Measurements from ENCODE around the gene PFDN4. TPM values are rescaled to one million over a fixed set of nuclear protein-coding genes. Genes with fewer than 3 reads are reported as not detected.

The PFDN4 gene
- total RNA-seq, 2 donors from 2014 or later = 16.5 to 48.8 TPM

- intact Hi-C loops (cut with DNase I) = loop anchor here (5.0 kb wide), 1 partner anchor 439 kb away; no protein-coding TSS in a partner anchor
- Histone ChIP-seq H3K4me3 (peak overlapping the region; percentile 92 to 97), H3K4me1 (peaks cover 14% of the 10 kb centered on the region), H3K36me3 (replicated peaks in 1 of 2; ENCODE audit: insufficient read depth in 1 of 2, low read depth in 2 of 2) (no peaks in the 10 kb centered on the region), H3K27me3 (no peaks in the 10 kb centered on the region), H3K9me3 (no peaks in the 10 kb centered on the region), H3K27ac (peak overlapping the region in 3 of 4 donors; percentile 95 to 98 (median 97))
- ATAC-seq = no peak
- TF ChIP-seq POLR2A (IDR thresholded peaks at IDR 0.05) = no peak
- TF ChIP-seq, protein P1, sequence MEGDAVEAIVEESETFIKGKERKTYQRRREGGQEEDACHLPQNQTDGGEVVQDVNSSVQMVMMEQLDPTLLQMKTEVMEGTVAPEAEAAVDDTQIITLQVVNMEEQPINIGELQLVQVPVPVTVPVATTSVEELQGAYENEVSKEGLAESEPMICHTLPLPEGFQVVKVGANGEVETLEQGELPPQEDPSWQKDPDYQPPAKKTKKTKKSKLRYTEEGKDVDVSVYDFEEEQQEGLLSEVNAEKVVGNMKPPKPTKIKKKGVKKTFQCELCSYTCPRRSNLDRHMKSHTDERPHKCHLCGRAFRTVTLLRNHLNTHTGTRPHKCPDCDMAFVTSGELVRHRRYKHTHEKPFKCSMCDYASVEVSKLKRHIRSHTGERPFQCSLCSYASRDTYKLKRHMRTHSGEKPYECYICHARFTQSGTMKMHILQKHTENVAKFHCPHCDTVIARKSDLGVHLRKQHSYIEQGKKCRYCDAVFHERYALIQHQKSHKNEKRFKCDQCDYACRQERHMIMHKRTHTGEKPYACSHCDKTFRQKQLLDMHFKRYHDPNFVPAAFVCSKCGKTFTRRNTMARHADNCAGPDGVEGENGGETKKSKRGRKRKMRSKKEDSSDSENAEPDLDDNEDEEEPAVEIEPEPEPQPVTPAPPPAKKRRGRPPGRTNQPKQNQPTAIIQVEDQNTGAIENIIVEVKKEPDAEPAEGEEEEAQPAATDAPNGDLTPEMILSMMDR (IDR thresholded peaks at IDR 0.05) = no peak
- no peak for DNase-seq
- WGBS, 2 donors = 2% methylated on average over 9 to 14 of the region's 15 CpGs
These were observed 775 bp downstream of the PFDN4 start for GRCh38 chr20:54208548-54209176.

GRCh38 chr20:54209216-54209813 lies 1.4 kb downstream of the PFDN4 start:
- H3K36me3 ChIP-seq (replicated peaks in 1 of 2; ENCODE audit: insufficient read depth in 1 of 2, low read depth in 2 of 2) = no peaks in the 10 kb centered on the region
- peaks cover 14% of the 10 kb centered on the region for H3K4me1 ChIP-seq
- no peak overlapping the region for H3K4me3 ChIP-seq
- H3K27me3 ChIP-seq = no peaks in the 10 kb centered on the region
- intact Hi-C loops (cut with DNase I) = loop anchor here (5.0 kb wide), 1 partner anchor 438 kb away; no protein-coding TSS in a partner anchor
- no peak overlapping the region for H3K27ac ChIP-seq
- ATAC-seq (no peak), DNase-seq (no peak)
- TF ChIP-seq, protein P1 (IDR thresholded peaks at IDR 0.05) = no peak
- TF ChIP-seq POLR2A (IDR thresholded peaks at IDR 0.05) = no peak
- H3K9me3 ChIP-seq = no peaks in the 10 kb centered on the region
- 67 to 74% methylated on average over 5 of the region's 5 CpGs for WGBS, 2 donors

- no peak overlapping the region for H3K27ac ChIP-seq
- no peaks in the 10 kb centered on the region for H3K36me3 ChIP-seq (replicated peaks in 1 of 2; ENCODE audit: insufficient read depth in 1 of 2, low read depth in 2 of 2)
These were observed 4.3 kb downstream of the PFDN4 start for GRCh38 chr20:54212226-54212625.

GRCh38 chr20:54212871-54213270 lies 5.0 kb downstream of the PFDN4 start:
- no peak for DNase-seq
- no peaks in the 10 kb centered on the region for H3K36me3 ChIP-seq (replicated peaks in 1 of 2; ENCODE audit: insufficient read depth in 1 of 2, low read depth in 2 of 2)
- TF ChIP-seq POLR2A (IDR thresholded peaks at IDR 0.05) = no peak
- TF ChIP-seq, protein P1 (IDR thresholded peaks at IDR 0.05) = no peak
- H3K9me3 ChIP-seq = no peaks in the 10 kb centered on the region
- WGBS, 2 donors = 86 to 92% methylated on average over 3 of the region's 3 CpGs
- no peak for ATAC-seq
- H3K27ac ChIP-seq = no peak overlapping the region
- no peak overlapping the region for H3K4me3 ChIP-seq
- intact Hi-C loops (cut with DNase I) = no loop called here
- H3K27me3 ChIP-seq = no peaks in the 10 kb centered on the region
- H3K4me1 ChIP-seq = peaks cover 14% of the 10 kb centered on the region

More at GRCh38 chr20:54212226-54212625, 4.3 kb downstream of the PFDN4 start:
- intact Hi-C loops (cut with DNase I) = no loop called here
- no peak for ATAC-seq
- Histone ChIP-seq H3K4me3 (no peak overlapping the region), H3K27me3 (no peaks in the 10 kb centered on the region), H3K4me1 (peaks cover 14% of the 10 kb centered on the region), H3K9me3 (no peaks in the 10 kb centered on the region)
- WGBS, 2 donors = 90 to 100% methylated on average over 1 of the region's 1 CpG
- TF ChIP-seq, protein P1 (IDR thresholded peaks at IDR 0.05) = no peak
- TF ChIP-seq POLR2A (IDR thresholded peaks at IDR 0.05) = no peak
- DNase-seq = peak in 1 of 4 donors; percentile 16
